GM12878 (cell line): ENCODE results near the gene TRIM41. TPM values are rescaled to one million over a fixed set of nuclear protein-coding genes. Genes with fewer than 3 reads are reported as not detected.

Source experiments
- BACH1 ChIP-seq: fragments of 450-650 bp; IDR thresholded peaks from 2 replicates; pipeline ENCODE4 v1.6.1; 2017; ENCODE audit warnings: mild to moderate bottlenecking, borderline replicate concordance
- BHLHE40 ChIP-seq, 2 experiments: fragments of 450-650 bp in 1 of 2; IDR thresholded peaks; 2 replicates each; pipeline ENCODE4 v1.6.1; 2011 to 2017; ENCODE audit warnings: low read depth in 2 of 2, borderline replicate concordance in 1 of 2, improper control_type of control experiment in 1 of 2, low read length in 1 of 2, mild to moderate bottlenecking in 1 of 2
- CBFB ChIP-seq: IDR thresholded peaks from 2 replicates; pipeline ENCODE4 v1.6.1; 2016; ENCODE audit warnings: antibody characterized with exemption, low read depth
- CEBPB ChIP-seq, 2 experiments: fragments of 150-350 bp in 1 of 2; IDR thresholded peaks; 2 replicates each; pipeline ENCODE4 v1.6.1; 2012 to 2014; ENCODE audit warnings: low read depth in 2 of 2, low read length in 2 of 2, borderline replicate concordance in 1 of 2, inconsistent platforms in 1 of 2
- CREM ChIP-seq: IDR thresholded peaks from 2 replicates; pipeline ENCODE4 v1.6.1; 2014; ENCODE audit warnings: antibody characterized with exemption, low read depth
- DPF2 ChIP-seq: fragments of 450-650 bp; IDR thresholded peaks from 2 replicates; pipeline ENCODE4 v1.6.1; 2017; ENCODE audit warnings: mild to moderate bottlenecking
- EED ChIP-seq: sonication (generic); IDR thresholded peaks from 2 replicates; pipeline ENCODE4 v1.6.1; 2016; ENCODE audit warnings: antibody characterized with exemption, low read depth
- FOS ChIP-seq: IDR thresholded peaks from 3 replicates; pipeline ENCODE4 v1.6.1; 2011; ENCODE audit warnings: borderline replicate concordance; ENCODE audit not compliant: insufficient read length; ENCODE audit errors: extremely low read depth
- GATAD2B ChIP-seq: fragments of 450-650 bp; conservative IDR thresholded peaks from 2 replicates; pipeline ENCODE4 v1.6.1; 2017; ENCODE audit warnings: low read depth, mild to moderate bottlenecking, moderate library complexity
- LARP7 ChIP-seq: fragments of 450-650 bp; IDR thresholded peaks from 2 replicates; pipeline ENCODE4 v1.6.1; 2017; ENCODE audit warnings: mild to moderate bottlenecking
- NFXL1 ChIP-seq: fragments of 450-650 bp; IDR thresholded peaks from 2 replicates; pipeline ENCODE4 v1.6.1; 2017; ENCODE audit warnings: antibody characterized with exemption, mild to moderate bottlenecking, borderline replicate concordance
- NFYB ChIP-seq: IDR thresholded peaks from 2 replicates; pipeline ENCODE4 v1.6.1; 2011; ENCODE audit warnings: low read depth, mild to moderate bottlenecking, low read length, improper control_type of control experiment, moderate library complexity; ENCODE audit not compliant: insufficient read depth
- POLR2AphosphoS5 ChIP-seq: IDR thresholded peaks from 2 replicates; pipeline ENCODE4 v1.6.1; 2011; ENCODE audit warnings: mild to moderate bottlenecking, low read length, inconsistent platforms
- RELA ChIP-seq: fragments of 450-650 bp; IDR thresholded peaks from 2 replicates; pipeline ENCODE4 v1.8.0; 2014; ENCODE audit warnings: borderline replicate concordance; ENCODE audit not compliant: partially characterized antibody
- SMARCA5 ChIP-seq: fragments of 450-650 bp; IDR thresholded peaks from 2 replicates; pipeline ENCODE4 v1.6.1; 2017; ENCODE audit warnings: mild to moderate bottlenecking
- SP1 ChIP-seq: IDR thresholded peaks from one replicate; pipeline ENCODE4 v1.6.1; 2011; ENCODE audit warnings: low read depth, low read length
- SREBF2 ChIP-seq: IDR thresholded peaks from 2 replicates; pipeline ENCODE4 v1.6.1; 2012; ENCODE audit warnings: mild to moderate bottlenecking, low read length
- TARDBP ChIP-seq: IDR thresholded peaks from 2 replicates; pipeline ENCODE4 v1.6.1; 2016; ENCODE audit warnings: borderline replicate concordance
- TCF3 ChIP-seq: IDR thresholded peaks from 2 replicates; pipeline ENCODE4 v1.6.1; 2012; ENCODE audit warnings: low read depth, mild to moderate bottlenecking, low read length, borderline replicate concordance; ENCODE audit not compliant: insufficient read depth
- ZBED1 ChIP-seq: IDR thresholded peaks from 2 replicates; pipeline ENCODE4 v1.6.1; 2016; ENCODE audit warnings: borderline replicate concordance
- ZNF207 ChIP-seq: fragments of 450-650 bp; IDR thresholded peaks from 2 replicates; pipeline ENCODE4 v1.6.1; 2014; ENCODE audit warnings: antibody characterized with exemption, mild to moderate bottlenecking, borderline replicate concordance
- ZNF217 ChIP-seq: fragments of 450-650 bp; IDR thresholded peaks from 2 replicates; pipeline ENCODE4 v1.6.1; 2017; ENCODE audit warnings: antibody characterized with exemption, mild to moderate bottlenecking
- ZSCAN29 ChIP-seq: fragments of 450-650 bp; IDR thresholded peaks from 2 replicates; pipeline ENCODE4 v1.6.1; 2017; ENCODE audit warnings: mild to moderate bottlenecking, moderate library complexity
- polyA plus RNA-seq, 11 experiments: library from polyadenylated mRNA; depleted of rRNA in 4 of 11; unstranded in 6 of 11; stranded (reverse) in 5 of 11; fragments of >200 nt; fragmentation: Nextera tagmentation in 4 of 11; fragmentation: Illumina TruSeq in 1 of 11; extraction: Ambion mirVana in 4 of 11; extraction: Trizol in 1 of 11; gene quantifications; 1 replicate in 1 of 11; 2 replicates in 10 of 11; pipeline versions ENCODE4 v1.2.1 to v1.2.3, GENCODE V29; 2011 to 2016; ENCODE audit warnings: inconsistent platforms in 2 of 11, missing spikeins in 2 of 11, low read depth in 1 of 11
- total RNA-seq, 4 experiments: library from RNA; depleted of rRNA in 3 of 4; stranded (reverse); fragments of >200 nt in 3 of 4; fragmentation: Illumina TruSeq in 1 of 4; extraction: Trizol in 1 of 4; gene quantifications; 2 replicates each; pipeline versions ENCODE4 v1.2.1 to v1.2.3, GENCODE V29; 2013 to 2021
- TF ChIP-seq, protein P1 (sequence below): fragments of 450-650 bp; IDR thresholded peaks from 2 replicates; pipeline ENCODE4 v1.6.1; 2017; ENCODE audit warnings: antibody characterized with exemption, mild to moderate bottlenecking, moderate library complexity
- TF ChIP-seq, protein P2 (sequence below): fragments of 450-650 bp; IDR thresholded peaks from 2 replicates; pipeline ENCODE4 v1.6.1; 2018; ENCODE audit warnings: mild to moderate bottlenecking, low read depth, moderate library complexity; ENCODE audit not compliant: partially characterized antibody
- TF ChIP-seq, protein P3 (sequence below): IDR thresholded peaks from 2 replicates; pipeline ENCODE4 v1.6.1; 2011; ENCODE audit warnings: low read depth, mild to moderate bottlenecking, low read length, moderate library complexity, borderline replicate concordance; ENCODE audit errors: extremely low read depth

The TRIM41 gene
- total and polyA plus RNA-seq, 10 of the 15 experiments (the other 5 are each of a cell fraction or from before 2014, with no cell fraction given) = 1.0 to 28.9 (median 10.6) TPM

DNA sequence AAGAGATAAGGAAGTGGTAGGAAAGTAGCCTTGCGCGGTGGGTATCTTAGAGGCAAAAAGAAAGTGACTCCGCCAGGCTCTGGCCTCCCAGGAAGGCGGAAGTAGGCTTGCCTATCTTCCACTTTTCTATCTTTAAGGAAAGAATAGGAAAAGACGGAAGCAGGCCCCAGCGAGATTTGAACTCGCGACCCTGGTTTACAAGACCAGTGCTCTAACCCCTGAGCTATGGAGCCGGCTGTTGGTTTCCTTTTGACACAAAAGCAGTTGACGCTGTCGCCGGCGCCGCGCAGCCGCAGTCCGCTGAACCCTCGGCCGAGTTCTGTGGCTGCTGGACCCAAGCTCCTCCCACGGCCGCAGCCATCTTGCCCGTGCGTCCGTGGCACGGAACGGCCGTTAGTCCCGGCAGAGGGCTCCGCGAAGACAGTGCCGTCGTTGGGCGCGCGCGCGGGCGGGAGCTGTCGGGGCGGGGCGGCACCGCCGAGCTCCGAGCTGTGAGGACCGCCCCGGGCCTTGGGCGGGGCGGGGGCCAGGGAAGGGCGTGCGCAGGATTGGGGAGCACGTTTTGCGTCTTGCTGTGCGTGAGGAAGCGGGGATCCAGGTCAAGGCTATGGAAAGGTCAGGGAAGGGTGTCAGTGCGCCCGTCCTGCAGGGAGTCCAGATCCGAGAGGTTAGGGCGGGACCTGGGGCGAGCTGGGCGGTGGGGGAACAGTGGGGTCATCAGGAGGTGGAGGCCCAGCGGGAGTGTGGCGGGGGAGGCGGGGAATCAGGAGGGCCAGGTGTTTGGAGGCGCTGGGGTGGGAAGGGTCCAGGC, 31.4 kb upstream of the TRIM41 start (continued):
- TF ChIP-seq, protein P1, sequence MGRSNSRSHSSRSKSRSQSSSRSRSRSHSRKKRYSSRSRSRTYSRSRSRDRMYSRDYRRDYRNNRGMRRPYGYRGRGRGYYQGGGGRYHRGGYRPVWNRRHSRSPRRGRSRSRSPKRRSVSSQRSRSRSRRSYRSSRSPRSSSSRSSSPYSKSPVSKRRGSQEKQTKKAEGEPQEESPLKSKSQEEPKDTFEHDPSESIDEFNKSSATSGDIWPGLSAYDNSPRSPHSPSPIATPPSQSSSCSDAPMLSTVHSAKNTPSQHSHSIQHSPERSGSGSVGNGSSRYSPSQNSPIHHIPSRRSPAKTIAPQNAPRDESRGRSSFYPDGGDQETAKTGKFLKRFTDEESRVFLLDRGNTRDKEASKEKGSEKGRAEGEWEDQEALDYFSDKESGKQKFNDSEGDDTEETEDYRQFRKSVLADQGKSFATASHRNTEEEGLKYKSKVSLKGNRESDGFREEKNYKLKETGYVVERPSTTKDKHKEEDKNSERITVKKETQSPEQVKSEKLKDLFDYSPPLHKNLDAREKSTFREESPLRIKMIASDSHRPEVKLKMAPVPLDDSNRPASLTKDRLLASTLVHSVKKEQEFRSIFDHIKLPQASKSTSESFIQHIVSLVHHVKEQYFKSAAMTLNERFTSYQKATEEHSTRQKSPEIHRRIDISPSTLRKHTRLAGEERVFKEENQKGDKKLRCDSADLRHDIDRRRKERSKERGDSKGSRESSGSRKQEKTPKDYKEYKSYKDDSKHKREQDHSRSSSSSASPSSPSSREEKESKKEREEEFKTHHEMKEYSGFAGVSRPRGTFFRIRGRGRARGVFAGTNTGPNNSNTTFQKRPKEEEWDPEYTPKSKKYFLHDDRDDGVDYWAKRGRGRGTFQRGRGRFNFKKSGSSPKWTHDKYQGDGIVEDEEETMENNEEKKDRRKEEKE = no peak
- peak; percentile 82 for TF ChIP-seq RELA
- TF ChIP-seq SREBF2 = peak; percentile 98
- no peak for TF ChIP-seq NFYB
- peak; percentile 54; the same call in 1 of the 2 replicates for TF ChIP-seq POLR2AphosphoS5
- TF ChIP-seq TCF3 = peak; percentile 5; the same call in 1 of the 2 replicates
- peak; percentile 17; the same call in 1 of the 2 replicates for TF ChIP-seq DPF2
- peak; percentile 84 for TF ChIP-seq LARP7
- TF ChIP-seq ZNF217 = peak; percentile 85; the same call in 1 of the 2 replicates
- no peak for TF ChIP-seq CEBPB (IDR thresholded peaks at IDR 0.05; ENCODE audit: borderline replicate concordance in 1 of 2, low read depth in 2 of 2, low read length in 2 of 2)
- TF ChIP-seq CREM = peak; percentile 40; the same call in 1 of the 2 replicates
- TF ChIP-seq GATAD2B = peak; percentile 55; the same call in 1 of the 2 replicates
- peak; percentile 95; the same call in 1 of the 2 replicates for TF ChIP-seq ZNF207
- TF ChIP-seq, protein P2, sequence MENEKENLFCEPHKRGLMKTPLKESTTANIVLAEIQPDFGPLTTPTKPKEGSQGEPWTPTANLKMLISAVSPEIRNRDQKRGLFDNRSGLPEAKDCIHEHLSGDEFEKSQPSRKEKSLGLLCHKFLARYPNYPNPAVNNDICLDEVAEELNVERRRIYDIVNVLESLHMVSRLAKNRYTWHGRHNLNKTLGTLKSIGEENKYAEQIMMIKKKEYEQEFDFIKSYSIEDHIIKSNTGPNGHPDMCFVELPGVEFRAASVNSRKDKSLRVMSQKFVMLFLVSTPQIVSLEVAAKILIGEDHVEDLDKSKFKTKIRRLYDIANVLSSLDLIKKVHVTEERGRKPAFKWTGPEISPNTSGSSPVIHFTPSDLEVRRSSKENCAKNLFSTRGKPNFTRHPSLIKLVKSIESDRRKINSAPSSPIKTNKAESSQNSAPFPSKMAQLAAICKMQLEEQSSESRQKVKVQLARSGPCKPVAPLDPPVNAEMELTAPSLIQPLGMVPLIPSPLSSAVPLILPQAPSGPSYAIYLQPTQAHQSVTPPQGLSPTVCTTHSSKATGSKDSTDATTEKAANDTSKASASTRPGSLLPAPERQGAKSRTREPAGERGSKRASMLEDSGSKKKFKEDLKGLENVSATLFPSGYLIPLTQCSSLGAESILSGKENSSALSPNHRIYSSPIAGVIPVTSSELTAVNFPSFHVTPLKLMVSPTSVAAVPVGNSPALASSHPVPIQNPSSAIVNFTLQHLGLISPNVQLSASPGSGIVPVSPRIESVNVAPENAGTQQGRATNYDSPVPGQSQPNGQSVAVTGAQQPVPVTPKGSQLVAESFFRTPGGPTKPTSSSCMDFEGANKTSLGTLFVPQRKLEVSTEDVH = peak; percentile 53
- TF ChIP-seq EED = peak; percentile 48; the same call in 1 of the 2 replicates
- TF ChIP-seq BHLHE40 (IDR thresholded peaks at IDR 0.05; ENCODE audit: borderline replicate concordance in 1 of 2, low read depth in 2 of 2, low read length in 1 of 2) = peak in 1 of 2 experiments; percentile 95; a peak in 2 of 4 replicates
- TF ChIP-seq FOS = no peak
- peak; percentile 90 for TF ChIP-seq BACH1
- TF ChIP-seq CBFB = peak; percentile 78; the same call in 1 of the 2 replicates
- TF ChIP-seq NFXL1 = peak; percentile 77; the same call in 1 of the 2 replicates
- TF ChIP-seq, protein P3, sequence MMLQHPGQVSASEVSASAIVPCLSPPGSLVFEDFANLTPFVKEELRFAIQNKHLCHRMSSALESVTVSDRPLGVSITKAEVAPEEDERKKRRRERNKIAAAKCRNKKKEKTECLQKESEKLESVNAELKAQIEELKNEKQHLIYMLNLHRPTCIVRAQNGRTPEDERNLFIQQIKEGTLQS = no peak
- peak; percentile 98 for TF ChIP-seq TARDBP
- TF ChIP-seq SMARCA5 = peak; percentile 91
- no peak for TF ChIP-seq ZBED1
- peak; percentile 93 for TF ChIP-seq ZSCAN29
- no peak for TF ChIP-seq SP1
